Putamen (tissue), 1 donor: ENCODE results near the gene B9D1.

ENCODE experiments used
- DNase-seq: peaks from one replicate; pipeline ENCODE4 v3.0.0-alpha.2; 2016; ENCODE audit warnings: low spot score

Gene B9D1, protein sequence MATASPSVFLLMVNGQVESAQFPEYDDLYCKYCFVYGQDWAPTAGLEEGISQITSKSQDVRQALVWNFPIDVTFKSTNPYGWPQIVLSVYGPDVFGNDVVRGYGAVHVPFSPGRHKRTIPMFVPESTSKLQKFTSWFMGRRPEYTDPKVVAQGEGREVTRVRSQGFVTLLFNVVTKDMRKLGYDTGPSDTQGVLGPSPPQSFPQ

DNA sequence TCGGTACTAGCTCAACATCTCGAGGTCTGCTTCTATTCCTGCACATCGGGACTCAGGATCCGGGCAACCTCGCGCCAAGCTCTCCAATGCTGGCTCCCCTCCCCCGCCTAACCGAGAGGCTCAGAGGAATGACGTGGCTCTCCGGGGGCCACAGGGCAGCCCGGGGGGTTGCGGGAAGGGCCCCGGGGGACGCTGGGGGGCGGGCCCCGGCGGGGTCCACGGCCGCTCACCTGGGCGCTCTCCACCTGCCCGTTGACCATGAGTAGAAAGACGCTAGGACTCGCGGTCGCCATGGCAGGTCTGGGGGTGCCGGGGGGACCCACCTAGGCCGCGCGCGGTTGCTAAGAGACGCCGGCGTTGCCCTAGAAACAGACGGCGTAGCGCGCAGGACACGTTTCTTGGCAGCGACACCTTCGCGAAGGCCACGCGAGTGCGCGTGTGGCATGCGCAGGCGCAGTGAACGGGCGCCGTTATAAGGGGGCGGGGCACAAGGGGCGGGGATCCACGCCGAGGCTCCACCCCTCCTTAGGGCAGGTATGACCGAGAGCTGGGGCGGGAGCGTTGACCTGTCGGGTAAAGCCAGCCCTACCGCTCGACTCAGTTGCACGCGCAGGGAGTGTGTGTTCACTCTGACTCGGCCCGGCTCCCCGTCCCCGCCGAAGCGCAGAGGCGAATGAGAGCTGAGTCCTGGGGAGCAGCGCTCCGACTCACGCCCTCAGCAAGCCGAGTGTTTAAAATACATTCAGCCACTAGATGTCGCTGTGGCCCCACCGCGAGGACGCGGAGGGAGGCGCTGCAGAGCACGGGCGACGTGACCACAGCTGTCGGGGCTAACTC is at the start of gene B9D1:
TSS of gene B9D1 (minus strand) at position 447 of the 837 bp plus-strand sequence. CDS start at position 293, 154 bp downstream.
- DNase-seq = peak; percentile 93

DNA sequence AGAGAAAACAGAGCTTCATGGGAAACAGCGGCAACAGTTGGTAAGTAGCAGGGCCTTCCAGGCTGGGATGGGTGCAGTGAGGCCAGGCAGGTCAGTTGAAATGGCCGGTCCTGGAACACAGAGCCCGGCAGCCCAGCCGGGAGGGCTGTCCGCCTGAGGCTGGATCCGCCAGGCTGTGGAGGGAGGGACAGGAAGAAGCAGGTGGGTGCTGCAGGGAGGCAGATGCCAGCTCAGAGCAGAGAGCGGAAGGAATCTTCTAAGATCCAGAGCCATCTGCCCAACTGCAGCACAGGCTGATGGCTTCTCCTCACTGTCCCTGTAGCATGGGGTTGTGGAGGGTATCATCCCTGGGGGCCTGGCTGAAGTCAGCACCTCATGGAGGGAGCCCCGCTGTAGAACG is 49.1 kb upstream of the B9D1 start:
- DNase-seq = no peak

DNA sequence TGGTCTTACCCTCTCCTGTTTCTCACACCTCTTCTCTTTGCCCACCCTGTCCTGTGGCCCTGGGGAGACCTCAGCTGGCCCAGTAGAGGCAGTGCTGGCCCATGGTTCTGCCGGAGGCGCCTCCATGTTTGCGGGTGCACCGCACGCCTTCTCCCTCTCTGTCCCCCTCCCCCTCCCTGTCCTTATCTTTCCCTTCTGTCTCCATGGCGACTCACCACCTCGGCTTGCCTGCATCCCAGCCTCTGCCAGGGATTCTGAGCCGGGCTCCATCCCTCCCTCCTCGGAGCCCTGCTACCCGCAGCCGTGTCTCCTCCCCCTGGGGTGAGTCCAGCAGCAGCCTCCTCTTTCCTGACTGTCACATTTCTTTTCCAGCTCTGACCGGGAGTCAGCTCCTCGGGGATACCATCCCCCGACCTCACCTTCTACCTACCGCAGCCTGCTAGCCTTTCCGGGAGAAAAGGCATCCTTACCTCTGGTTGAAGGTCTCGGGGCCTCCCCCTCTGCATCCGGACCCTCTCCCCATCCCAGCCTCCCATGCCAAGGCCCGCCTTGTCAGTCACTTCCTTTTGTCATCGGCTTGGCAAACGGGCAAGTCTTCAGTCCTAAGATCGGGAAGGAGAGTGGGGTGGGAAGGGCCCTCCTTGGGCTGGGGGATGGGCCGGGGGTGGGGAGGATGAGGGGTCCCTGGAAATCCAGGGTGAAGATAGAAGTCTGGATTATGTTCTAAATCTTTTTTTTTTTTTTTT is 48.5 kb upstream of the B9D1 start, which contains the start of gene RNF112:
TSS of gene RNF112 (plus strand) at position 358 of the 746 bp plus-strand sequence. CDS start at position 535, 177 bp downstream.
- DNase-seq = peak; percentile 69

DNA sequence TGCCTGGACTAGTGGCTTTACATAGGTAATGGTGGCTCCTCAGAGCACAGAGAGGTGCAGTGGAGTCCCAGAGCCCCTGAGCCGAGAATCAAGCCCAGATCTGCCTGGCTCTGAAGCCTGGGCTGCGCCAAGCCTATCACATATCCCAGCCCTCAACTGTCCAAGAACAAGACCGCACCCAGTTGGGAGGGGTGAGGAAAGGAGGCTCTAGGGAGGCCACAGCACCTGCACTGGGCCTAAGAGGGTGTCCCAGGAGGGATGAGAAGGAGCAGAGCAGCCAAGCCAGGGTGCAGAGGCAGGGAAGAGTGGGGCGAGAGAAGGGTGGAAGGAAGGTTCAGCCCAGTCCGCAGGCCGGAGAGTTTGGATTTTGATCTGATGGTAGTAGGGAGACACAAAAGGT is 47.6 kb upstream of the B9D1 start:
- DNase-seq = no peak

DNA sequence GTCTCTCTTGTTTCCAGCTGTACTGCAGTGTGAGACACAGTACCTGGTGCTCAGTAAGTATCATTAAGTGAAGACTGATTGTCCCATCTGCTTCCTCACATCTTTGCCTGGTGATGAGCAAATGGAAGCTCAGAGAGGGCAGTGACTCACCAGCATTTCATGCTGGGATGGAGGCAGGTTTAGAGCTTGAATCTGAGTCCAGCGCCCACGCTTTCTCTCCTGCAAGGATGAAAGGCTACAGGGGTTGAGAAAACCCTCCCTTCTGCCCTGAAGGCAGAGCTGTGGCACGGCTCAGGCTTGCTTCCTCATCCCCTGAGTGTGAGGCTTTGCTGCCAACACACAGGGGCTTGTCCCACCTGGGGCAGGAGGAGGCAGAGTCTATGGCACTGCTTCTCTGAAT is 47.0 kb upstream of the B9D1 start:
- DNase-seq = peak; percentile 70

DNA sequence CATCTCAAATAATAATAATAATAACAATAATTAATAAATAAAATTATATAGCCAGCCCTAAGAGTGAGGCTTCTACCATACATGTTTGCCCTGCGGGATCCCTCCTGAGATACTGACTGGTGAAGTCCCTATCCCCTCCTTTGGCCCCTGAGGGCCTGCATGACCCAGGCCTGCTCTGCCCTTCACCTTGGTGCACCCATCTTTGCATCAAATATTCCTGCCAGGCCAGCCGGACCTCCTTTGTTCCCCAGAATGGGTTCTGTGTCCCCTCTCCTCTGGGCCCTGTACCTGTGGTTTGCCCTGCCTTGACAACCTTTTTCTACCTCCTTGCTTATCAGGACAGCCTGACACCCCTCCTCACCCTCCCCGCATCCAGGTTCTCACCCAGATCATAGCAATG is 46.5 kb upstream of the B9D1 start:
- no peak for DNase-seq

DNA sequence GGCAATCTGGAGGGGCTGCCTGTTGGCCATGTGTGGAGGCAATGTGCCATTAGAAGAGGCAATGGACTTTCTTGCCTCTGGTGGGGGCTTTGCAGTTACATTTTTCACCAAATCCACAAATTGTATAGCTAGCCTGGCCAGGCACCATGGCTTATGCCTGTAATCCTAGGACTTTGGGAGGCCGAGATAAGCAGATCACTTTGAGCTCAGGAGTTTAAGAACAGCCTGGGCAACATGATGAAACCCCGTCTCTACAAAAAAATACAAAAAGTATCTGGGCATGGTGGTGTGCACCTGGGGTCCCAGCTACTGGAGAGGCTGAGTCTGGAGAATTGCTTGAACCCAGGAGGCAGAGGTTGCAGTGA is 45.8 kb upstream of the B9D1 start:
- no peak for DNase-seq

DNA sequence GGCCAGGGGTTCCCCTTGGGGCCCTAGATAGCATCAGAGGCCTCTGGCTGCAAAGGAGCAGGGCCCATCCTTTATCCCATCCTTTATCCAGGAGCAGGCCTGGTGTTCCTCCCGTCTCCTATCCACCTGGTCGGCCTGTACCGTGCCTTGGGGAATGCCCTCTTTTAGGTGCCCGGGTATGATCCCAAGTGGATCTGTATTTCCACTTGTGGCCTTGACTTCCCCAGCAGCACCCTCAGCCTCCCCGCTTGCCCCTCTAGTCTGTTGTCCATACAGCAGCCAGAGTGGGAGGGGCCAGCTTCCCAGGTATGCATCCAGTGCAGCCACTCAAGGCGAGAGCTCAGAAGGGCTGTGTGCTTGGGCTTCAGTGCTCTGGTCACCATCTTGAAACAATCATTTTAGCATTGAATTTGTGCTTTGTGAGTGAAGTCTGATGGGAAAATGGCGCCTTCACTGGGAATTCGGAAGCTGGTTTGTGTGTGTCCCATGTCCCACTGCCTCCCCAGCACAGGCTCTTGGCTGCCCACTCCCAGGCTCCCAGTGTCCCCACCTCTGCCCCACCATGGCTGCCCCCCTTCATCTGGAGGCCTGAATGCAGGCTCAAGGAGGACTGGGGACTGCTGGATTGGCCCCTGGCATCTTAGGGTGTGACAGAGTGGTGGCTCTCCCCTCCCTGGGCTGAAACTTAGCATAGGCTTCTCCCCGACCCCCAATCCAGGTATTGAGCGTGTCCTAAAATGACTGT is 45.2 kb upstream of the B9D1 start:
- DNase-seq = no peak

DNA sequence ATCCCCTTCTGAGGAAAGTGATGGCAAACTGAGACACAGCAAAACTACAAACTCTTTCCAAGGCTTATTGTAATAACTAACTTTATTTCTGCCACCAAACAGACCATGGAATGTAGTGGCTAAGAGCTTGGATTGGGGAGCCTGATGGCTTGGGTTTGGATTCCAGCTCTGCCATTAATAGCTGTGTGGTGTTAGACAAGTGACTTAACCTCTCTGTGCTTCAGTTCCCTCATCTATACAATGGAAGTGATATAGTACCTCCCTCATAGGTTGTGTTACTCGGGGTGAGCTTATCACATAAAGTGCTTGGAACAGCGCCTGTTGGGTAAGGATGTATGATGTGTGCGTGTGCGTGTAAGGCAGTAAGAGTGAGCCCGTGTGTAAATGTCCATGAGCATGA is 42.6 kb upstream of the B9D1 start:
- no peak for DNase-seq

DNA sequence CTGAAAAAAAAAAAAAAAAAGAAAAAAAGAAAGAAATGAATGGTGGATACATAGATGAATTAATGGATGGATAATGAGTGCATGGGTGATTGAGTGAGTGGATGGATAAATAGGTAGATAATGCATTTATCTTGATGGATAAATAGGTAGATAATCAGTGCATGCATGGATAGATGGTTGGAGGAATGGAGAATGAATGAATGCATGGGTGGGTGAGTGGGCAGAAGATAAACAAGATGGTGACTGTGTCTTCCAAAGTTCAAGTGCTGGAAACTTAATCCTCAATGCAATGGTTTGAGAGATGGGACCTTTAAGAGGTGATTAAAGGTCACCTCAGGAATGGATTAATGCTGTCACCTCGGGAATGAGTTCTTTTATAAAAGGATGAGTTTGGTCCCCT is 41.7 kb upstream of the B9D1 start:
- no peak for DNase-seq

DNA sequence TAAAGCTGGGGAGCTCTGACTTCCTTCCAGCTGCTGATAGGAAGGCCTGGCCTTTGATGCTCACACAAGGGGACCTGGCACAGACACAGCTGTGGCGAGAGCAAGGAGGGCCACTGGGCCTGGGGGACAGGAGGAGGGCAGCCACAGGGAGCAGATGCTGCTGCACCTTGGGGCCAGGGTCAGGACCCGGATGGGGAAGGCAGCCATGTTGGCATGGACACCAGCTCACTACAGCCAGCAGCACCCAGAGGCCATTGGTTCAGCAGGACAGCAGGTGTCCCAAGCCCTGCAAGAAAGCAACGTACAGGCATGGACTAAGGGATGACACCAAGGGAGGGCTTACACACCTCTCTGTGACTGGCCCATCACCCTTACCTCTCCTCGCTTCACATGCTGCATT is 40.5 kb upstream of the B9D1 start:
- DNase-seq = no peak

DNA sequence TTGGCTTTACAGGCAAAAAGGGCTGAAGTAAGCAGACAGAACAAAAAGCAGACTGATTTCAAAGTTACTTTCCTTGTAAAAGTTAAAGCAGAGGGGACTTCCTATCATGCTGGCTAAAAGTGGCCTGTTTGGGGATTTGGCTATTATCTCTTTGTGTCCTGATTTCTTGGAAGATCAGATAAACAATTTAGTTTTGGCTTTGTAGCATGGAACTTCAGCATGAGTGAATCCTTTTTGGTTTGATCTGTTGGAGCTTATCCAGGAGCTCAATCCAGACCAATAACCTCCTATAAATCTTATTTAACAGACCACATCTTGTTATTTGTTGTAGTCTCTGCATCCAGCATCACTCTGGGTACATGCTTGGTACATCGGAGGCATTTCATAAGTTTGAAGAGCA is 39.6 kb upstream of the B9D1 start:
- DNase-seq = no peak

DNA sequence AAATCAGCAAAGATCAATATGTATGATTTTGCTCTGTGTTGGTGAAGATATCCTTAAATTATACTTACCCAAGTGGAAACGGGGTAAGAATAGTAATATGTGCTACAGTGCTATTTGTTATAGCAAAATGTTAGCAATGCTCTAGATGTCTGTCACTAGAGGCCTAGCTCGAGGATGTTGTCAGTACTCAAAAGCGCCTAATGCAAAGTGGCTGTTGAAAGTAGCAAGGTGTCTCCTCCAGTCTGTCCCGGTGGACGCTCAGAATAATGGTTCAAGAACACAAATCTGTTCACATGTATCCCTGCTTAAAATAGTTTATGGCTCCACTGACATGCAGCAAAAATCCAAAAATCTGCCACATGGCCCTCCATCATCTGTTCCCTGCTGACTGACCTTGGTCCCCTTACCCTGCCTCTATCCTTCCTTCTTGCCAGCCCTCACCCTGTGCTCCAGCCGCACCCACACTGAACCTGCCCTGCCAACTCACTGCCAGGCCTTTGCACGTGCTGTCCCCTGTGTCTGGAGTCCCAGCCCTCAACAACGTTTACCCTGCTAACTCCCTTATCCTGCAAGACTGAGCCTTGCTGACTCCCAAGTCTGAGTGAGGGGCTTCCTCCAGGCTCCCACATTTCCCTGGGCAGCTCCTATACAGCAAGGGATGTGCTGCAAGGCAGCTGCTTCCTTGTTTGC is 38.9 kb upstream of the B9D1 start:
- no peak for DNase-seq

DNA sequence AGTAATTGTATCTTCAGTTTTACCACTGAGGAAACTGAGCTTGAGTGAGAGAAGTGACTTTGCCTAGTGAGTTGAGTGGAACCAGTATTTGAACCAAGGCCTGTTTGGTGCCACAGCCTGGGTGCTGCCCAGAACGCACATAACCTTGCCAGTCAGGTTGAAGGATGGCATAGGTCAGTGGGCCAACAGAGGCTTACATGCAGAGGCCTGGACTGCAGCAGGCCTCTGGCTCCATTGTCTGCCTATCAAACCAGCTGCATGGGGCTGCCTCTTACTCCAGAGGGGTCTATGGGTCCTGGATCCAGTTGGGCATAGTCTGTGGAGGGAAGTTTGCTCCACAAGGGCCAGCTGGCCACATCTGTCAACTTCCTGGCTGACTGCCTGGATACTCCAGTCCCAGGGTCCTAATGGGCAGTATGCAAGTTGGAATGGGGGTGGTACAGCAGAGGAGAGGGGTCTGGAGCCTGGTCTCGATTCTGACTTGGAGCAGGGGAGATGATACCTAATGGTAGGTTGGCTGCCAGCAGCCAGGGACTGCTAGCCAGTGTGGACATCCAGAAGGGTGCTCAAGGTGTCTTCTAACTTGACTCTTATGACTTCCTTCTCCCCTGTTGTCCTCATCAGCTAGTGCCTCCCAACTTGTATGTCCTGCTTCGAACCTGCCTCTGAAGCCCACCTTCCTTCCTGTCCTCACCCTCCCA is 37.4 kb upstream of the B9D1 start:
- DNase-seq = no peak

DNA sequence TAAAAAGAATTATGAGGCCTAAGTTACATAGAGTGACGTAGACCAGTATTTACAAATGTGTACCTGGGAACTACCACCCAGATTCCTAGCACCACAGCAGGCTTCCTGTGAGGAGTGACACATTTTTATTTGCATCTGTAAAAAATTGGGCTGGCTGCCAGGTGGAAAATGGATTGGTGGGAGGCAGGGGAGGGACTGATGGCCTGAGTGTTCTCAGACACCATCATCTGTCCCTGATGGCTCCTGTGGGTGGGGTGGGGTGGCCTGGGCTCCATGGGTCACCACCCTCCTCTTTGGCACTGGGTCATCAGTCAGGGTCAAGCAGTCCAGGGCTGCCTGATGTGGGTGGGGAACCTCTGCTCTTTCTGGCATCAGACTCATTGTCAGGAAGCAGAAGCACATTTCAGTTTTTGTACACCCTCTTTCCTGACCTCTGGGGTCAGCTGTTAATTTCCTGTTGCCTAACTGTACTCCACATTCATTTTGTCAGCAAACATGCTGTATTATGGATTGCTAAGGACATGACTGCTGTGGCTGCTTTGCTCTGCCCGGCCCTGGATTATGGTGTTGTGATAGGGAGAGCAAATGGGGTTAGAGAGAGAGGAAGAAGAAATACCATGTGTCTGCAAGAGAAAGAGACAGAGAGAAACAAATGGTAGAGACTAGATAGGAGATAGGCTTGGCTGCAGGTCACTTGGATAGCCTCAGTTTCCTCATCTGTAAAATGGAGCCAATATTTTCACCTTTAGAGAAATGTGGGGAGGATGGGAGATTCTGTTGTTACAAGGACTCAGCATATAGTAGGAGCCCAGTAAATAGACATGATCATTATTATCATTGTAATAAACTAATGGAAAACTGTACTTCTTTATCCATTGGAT is 36.0 kb upstream of the B9D1 start:
- DNase-seq = no peak

DNA sequence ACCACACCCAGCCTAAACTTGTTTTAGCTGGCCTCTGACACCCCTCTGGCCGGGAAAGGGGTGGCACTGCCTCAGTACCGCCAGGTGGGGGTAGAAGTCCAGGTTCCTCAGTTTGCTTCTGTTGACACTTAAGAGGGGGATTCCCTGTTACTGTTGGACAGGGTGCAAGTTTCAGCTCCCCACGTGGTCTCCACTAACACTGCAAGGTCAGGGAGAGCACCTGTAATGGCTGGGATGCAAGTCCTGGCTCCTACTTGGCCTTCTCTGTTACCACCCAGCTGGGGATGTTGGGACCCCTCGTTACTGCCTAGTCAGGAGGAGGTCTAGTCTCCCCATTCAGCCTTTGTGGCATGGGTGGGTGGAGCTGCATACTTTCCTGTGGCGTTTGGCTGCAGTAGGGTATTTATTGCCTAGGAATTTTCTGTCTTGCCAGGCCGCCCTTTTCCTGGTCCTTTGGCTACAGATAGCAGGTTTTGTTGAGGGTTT is 35.1 kb upstream of the B9D1 start:
- DNase-seq = no peak

DNA sequence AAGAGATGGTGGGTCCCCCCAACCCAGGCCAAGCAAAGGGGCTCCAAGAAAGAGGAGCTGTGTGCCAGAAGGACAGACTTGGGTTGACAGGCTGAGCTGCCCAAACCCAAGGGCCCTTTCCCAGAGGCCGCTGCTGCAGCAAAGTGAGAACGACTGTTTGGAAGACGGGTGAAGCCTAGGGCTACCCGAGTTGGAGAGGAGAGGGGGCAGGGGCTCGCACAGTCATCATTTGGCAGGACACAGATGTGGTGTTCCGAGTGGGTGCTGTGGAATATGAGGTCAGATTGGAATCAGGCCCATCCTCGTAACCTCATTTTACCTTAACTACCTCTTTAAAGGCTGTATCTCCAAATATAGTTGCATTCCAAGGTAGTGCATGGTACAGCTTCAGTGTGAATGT is 29.8 kb upstream of the B9D1 start:
- DNase-seq = no peak

DNA sequence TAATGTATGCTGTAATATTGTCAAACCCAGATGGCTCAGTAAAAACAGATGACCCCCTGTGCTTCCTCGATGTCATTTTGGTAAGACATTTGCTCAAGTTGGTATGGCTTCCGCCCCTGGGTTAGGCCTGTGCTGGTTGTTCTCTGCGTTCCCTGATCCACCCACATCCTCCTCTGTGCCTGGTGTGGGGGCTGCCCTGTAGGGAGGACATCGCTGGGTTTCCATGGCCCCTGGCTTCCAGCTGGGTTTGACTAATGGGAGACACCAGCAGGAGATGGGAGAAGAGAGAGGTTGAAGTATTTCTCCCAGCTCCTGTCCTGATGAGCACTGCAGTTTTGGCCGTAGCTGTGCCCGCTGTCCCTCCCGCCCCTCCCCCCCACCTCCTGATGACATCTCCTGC is 28.9 kb upstream of the B9D1 start:
- DNase-seq = no peak

DNA sequence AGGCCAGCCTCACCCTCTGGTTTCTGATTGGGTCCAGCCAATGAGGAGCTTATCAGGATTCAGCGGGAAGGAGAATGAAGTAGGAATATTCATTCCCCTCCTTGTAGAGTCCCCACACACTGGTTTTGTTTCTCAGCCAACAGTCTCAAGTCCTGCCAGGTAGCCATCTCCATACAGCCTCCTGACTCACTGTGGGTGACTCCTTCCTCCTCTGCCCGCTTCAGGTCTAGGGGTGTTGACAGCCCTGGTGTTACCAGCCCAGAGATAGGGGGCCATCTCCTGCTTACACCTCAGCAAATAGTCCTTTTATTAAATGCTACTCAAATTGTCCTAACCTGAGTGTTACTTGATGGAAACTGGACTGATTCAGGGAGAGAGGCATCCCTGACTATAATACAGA is 28.4 kb upstream of the B9D1 start:
- no peak for DNase-seq
